OCI-LY7 (cell line): ENCODE measurements around the gene ZKSCAN4. TPM values are rescaled to one million over a fixed set of nuclear protein-coding genes. Genes with fewer than 3 reads are reported as not detected.

Source experiments
- BruUV-seq: library from RNA; stranded (reverse); fragments of 400-500 nt; replicated peaks from 2 replicates; lab custom pipeline; 2021; lab: Mats Ljungman, UMichigan
- CTCF ChIA-PET: fragments of 300-600 bp; sonication (Branson Sonifier 250); formaldehyde crosslinking; loops from one replicate; lab custom pipeline; 2022; ENCODE audit warnings: antibody characterized with exemption; ENCODE audit not compliant: unreplicated experiment; lab: Charles Lee
- POLR2A ChIA-PET: fragments of 300-600 bp; sonication (Branson Sonifier 250); formaldehyde crosslinking; loops from one replicate; lab custom pipeline; 2022; ENCODE audit warnings: antibody characterized with exemption; lab: Charles Lee
- DNase-seq: peaks from one replicate; pipeline ENCODE4 v3.0.0-alpha.2; 2015; ENCODE audit warnings: low spot score
- H2AFZ ChIP-seq: fragments of 200-600 bp; sonication (generic), shearing (Covaris generic); 2 replicates; pipeline ENCODE4 v1.6.1; 2014; ENCODE audit warnings: mild to moderate bottlenecking, antibody characterized with exemption, low read length, moderate library complexity
- H3K27ac ChIP-seq: fragments of 200-600 bp; sonication (generic); 2 replicates; pipeline ENCODE4 v1.5.1; 2014; ENCODE audit warnings: mixed run types, low read depth, mild to moderate bottlenecking, moderate library complexity, low read length, inconsistent platforms; ENCODE audit not compliant: poor library complexity, severe bottlenecking
- H3K36me3 ChIP-seq: fragments of 200-600 bp; sonication (generic); 2 replicates; pipeline ENCODE4 v1.6.1; 2014; ENCODE audit warnings: mild to moderate bottlenecking, antibody characterized with exemption, low read length, moderate library complexity, mixed read lengths; ENCODE audit not compliant: insufficient read depth
- H3K4me1 ChIP-seq: fragments of 200-600 bp; sonication (generic); 2 replicates; pipeline ENCODE4 v1.5.1; 2014; ENCODE audit warnings: mild to moderate bottlenecking, low read length; ENCODE audit not compliant: insufficient read depth, poor library complexity, severe bottlenecking
- H3K4me2 ChIP-seq: fragments of 200-600 bp; sonication (generic); 2 replicates; pipeline ENCODE4 v1.6.1; 2014; ENCODE audit warnings: mild to moderate bottlenecking, low read length
- H3K4me3 ChIP-seq: fragments of 200-600 bp; sonication (generic); 2 replicates; pipeline ENCODE4 v1.5.1; 2014; ENCODE audit warnings: mild to moderate bottlenecking, low read depth, low read length; ENCODE audit not compliant: poor library complexity, severe bottlenecking
- H3K79me2 ChIP-seq: fragments of 200-600 bp; sonication (generic); 2 replicates; pipeline ENCODE4 v1.6.1; 2016; ENCODE audit warnings: low read depth, mild to moderate bottlenecking, low read length, moderate library complexity, mixed read lengths; ENCODE audit not compliant: insufficient read depth
- H3K9me2 ChIP-seq: fragments of 200-600 bp; sonication (generic); 2 replicates; pipeline ENCODE4 v1.6.1; 2016; ENCODE audit warnings: mild to moderate bottlenecking, low read length, mixed read lengths; ENCODE audit not compliant: insufficient read depth
- H3K9me3 ChIP-seq: fragments of 200-600 bp; sonication (generic); 2 replicates; pipeline ENCODE4 v1.6.1; 2014; ENCODE audit warnings: mild to moderate bottlenecking, mixed run types, low read length, mixed read lengths
- H4K20me1 ChIP-seq: fragments of 200-600 bp; sonication (generic); 2 replicates; pipeline ENCODE4 v1.6.1; 2014; ENCODE audit warnings: mild to moderate bottlenecking, antibody characterized with exemption, low read length, moderate library complexity, mixed read lengths; ENCODE audit not compliant: insufficient read depth
- CTCF ChIP-seq: fragments of 200-600 bp; sonication (generic); conservative IDR thresholded peaks from 2 replicates; pipeline ENCODE4 v1.5.1; 2014; ENCODE audit warnings: mild to moderate bottlenecking, antibody characterized with exemption, low read length, moderate library complexity, mixed read lengths
- EZH2phosphoT487 ChIP-seq: fragments of 200-600 bp; sonication (generic); IDR thresholded peaks from 2 replicates; pipeline ENCODE4 v1.6.1; 2018; ENCODE audit warnings: low read depth, borderline replicate concordance, mild to moderate bottlenecking, mixed run types, antibody characterized with exemption, low read length, moderate library complexity, mixed read lengths
- intact Hi-C: fragments of 100-400 bp; cut with micrococcal nuclease; formaldehyde crosslinking; loops from one replicate; pipeline ENCODE4 v1.10.0; 2022; ENCODE audit not compliant: unreplicated experiment
- total RNA-seq, 2 experiments: library from RNA; depleted of rRNA in 1 of 2; stranded (reverse); fragments of >200 nt in 1 of 2; shearing (Covaris generic) in 1 of 2; gene quantifications; 2 replicates each; pipeline ENCODE4 v1.2.3, GENCODE V29; 2014 to 2022

ZKSCAN4 gene
- total RNA-seq, 2 experiments from 2014 or later = 6.9 to 7.9 TPM

DNA sequence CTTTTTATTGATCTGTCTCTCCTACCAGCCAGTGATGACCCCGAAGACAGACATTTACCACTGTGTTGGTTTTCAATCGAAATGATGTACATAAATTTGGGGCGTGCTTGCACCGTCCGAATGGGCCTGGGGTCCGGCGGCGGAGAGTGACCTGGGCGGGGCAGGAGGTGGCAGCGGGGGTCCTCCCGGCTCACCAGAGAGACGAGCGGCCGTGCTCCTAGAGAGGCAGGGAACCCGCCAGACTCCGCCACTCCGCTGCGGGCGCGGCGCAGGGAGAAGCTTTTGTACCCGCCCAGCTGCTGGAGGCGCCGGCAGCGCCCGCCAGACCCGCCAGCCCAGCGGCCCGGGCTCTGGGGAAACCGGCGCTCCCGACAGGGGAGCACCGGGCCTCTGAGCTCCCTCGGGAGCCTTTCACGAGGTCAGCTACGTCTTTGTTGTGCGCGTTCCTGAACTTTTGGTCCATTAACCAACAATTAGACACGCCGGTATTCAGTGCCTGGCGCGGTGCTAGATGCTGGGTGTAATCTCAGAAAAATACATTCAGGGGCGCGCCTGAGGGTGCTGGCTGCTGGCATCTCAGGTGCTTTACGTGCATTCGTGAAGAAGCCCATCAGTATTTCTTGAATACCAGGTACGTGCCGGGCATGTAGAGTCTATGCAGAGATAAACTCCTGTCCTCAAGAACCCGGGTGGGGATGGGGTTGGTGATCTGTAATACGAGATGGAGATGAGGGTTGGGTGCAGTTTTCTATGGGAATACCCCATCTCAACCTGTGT is 29.4 kb upstream of the ZKSCAN4 start, which contains the start of gene PGBD1:
TSS of gene PGBD1 (plus strand) at position 285 of the 777 bp plus-strand sequence. CDS start 2,242 bp downstream, outside the sequence.
- Histone ChIP-seq H3K9me3 (no peaks in the 10 kb centered on the region), H3K27ac (no peak within 1 kb of the TSS), H3K4me3 (peak within 1 kb of the TSS; percentile 69), H4K20me1 (no peaks in the 10 kb centered on the region), H2AFZ (peak within 1 kb of the TSS; percentile 81), H3K79me2 (no peaks in the 10 kb centered on the region), H3K36me3 (peaks cover 3% of the 10 kb centered on the region; the same call in 1 of the 2 replicates), H3K4me2 (peak within 1 kb of the TSS; percentile 68), H3K4me1 (peaks cover 7% of the 10 kb centered on the region), H3K9me2 (no peaks in the 10 kb centered on the region)
- no TSS peak for BruUV-seq
- POLR2A ChIA-PET = interaction anchor here (0.6 to 1.5 kb wide), 8 partner anchors 11 to 118 kb away, joined by 3 to 9 read pairs (median 3); partner anchors contain the start of genes ZKSCAN4, ZSCAN12 and ZSCAN26
- DNase-seq = peak; percentile 71
- intact Hi-C loops = loop anchor here (1.0 kb wide), 2 partner anchors 29 to 118 kb away; partner anchors contain the start of genes ZKSCAN4 and ZSCAN12
- no peak for TF ChIP-seq EZH2phosphoT487
- no peak for TF ChIP-seq CTCF
- CTCF ChIA-PET = no interaction called here

GRCh38 chr6:28280595-28281287 is 28.7 kb upstream of the ZKSCAN4 start:
- no peak for TF ChIP-seq EZH2phosphoT487
- TF ChIP-seq CTCF = no peak
- H3K4me3 ChIP-seq = peak overlapping the region; percentile 69
- H3K4me2 ChIP-seq = peak overlapping the region; percentile 68
- H2AFZ ChIP-seq = peak overlapping the region; percentile 81; the same call in 1 of the 2 replicates
- peaks cover 7% of the 10 kb centered on the region for H3K4me1 ChIP-seq
- DNase-seq = no peak
- no peaks in the 10 kb centered on the region for H3K79me2 ChIP-seq
- CTCF ChIA-PET = interaction anchor here (0.5 kb wide), 1 partner anchor 63 kb away, joined by 3 read pairs; no protein-coding TSS in a partner anchor
- H3K9me3 ChIP-seq = no peaks in the 10 kb centered on the region
- peaks cover 9% of the 10 kb centered on the region; the same call in 1 of the 2 replicates for H3K36me3 ChIP-seq
- no peak overlapping the region for H3K27ac ChIP-seq
- no peaks in the 10 kb centered on the region for H3K9me2 ChIP-seq
- POLR2A ChIA-PET = interaction anchor here (0.6 to 1.5 kb wide), 6 partner anchors 12 to 79 kb away, joined by 3 to 9 read pairs (median 3); partner anchors contain the start of genes ZKSCAN4 and ZSCAN26
- BruUV-seq = no TSS peak
- intact Hi-C loops = loop anchor here (1.0 kb wide), 2 partner anchors 28 to 119 kb away; partner anchors contain the start of genes ZKSCAN4 and ZSCAN12
- no peaks in the 10 kb centered on the region for H4K20me1 ChIP-seq
